Thyroid gland (tissue), 4 donors: Measurements from ENCODE around the gene ADAT3. TPM values are rescaled to one million over a fixed set of nuclear protein-coding genes. Genes with fewer than 3 reads are reported as not detected.

Source experiments
- DNase-seq, 2 donors: peaks; one replicate each; pipeline ENCODE4 v3.0.0-alpha.2; 2019
- H3K27ac ChIP-seq, 3 donors: fragments of 200-600 bp; sonication (generic); 1 replicate in 2 of 3; 2 replicates in 1 of 3; pipeline ENCODE4 v1.5.1; 2016 to 2019; ENCODE audit warnings: mild to moderate bottlenecking in 1 of 3, moderate library complexity in 1 of 3
- H3K27me3 ChIP-seq: fragments of 200-600 bp; sonication (generic); one replicate; pipeline ENCODE4 v1.5.1; 2019
- H3K36me3 ChIP-seq, 2 donors: fragments of 200-600 bp; sonication (generic); one replicate each; pipeline ENCODE4 v1.5.1; 2016 to 2019
- H3K4me1 ChIP-seq, 2 donors: fragments of 200-600 bp; sonication (generic); one replicate each; pipeline ENCODE4 v1.5.1; 2017 to 2019
- H3K4me3 ChIP-seq, 3 donors: fragments of 200-600 bp; sonication (generic); replicated peaks in 1 of 3; 1 replicate in 2 of 3; 2 replicates in 1 of 3; pipeline ENCODE4 v1.5.1; 2016; ENCODE audit warnings: mild to moderate bottlenecking in 1 of 3
- H3K9me3 ChIP-seq: fragments of 200-600 bp; sonication (generic); one replicate; pipeline ENCODE4 v1.5.1; 2017
- CTCF ChIP-seq, 6 experiments: fragments of 200-600 bp in 3 of 6; fragments of 450-650 bp in 3 of 6; sonication (generic) in 3 of 6; IDR thresholded peaks; one replicate each; pipeline ENCODE4 v1.5.1; 2016 to 2019; ENCODE audit warnings: antibody characterized with exemption in 6 of 6, mild to moderate bottlenecking in 2 of 6, inconsistent platforms in 1 of 6, moderate library complexity in 1 of 6
- POLR2A ChIP-seq, 2 donors: fragments of 450-650 bp; IDR thresholded peaks; one replicate each; pipeline ENCODE4 v1.6.1; 2017; ENCODE audit warnings: antibody characterized with exemption in 2 of 2, mild to moderate bottlenecking in 2 of 2, moderate library complexity in 1 of 2
- WGBS, 2 donors: methylation state at CpG; one replicate each; pipeline ENCODE4 v1.1.5; 2017; 5-methylcytosine and 5-hydroxymethylcytosine counted together
- intact Hi-C: fragments of 100-400 bp; cut with DNase I; formaldehyde crosslinking; loops from one replicate; pipeline ENCODE4 v1.15.1; 2023
- total RNA-seq, 4 donors: library from RNA; depleted of rRNA; stranded (reverse); fragments of >200 nt; gene quantifications; one replicate each; pipeline ENCODE4 v1.2.3, GENCODE V29; 2016

Gene ADAT3
- total RNA-seq, 4 donors from 2014 or later, result 4.0 to 14.6 (median 8.3) TPM

- Histone ChIP-seq H3K9me3 (no peaks in the 10 kb centered on the region), H3K27me3 (no peaks in the 10 kb centered on the region)
- WGBS, 2 donors, result 68 to 69% methylated on average over 25 to 26 of the region's 28 CpGs
Measured at GRCh38 chr19:1860821-1861598, 44.2 kb upstream of the ADAT3 start.

GRCh38 chr19:1861599-1862031 lies 43.6 kb upstream of the ADAT3 start:
- Histone ChIP-seq H3K4me3 (peak overlapping the region in 1 of 3 donors; percentile 19), H3K9me3 (no peaks in the 10 kb centered on the region), H3K27ac (peak overlapping the region in 1 of 3 donors; percentile 41)

More at GRCh38 chr19:1860821-1861598, 44.2 kb upstream of the ADAT3 start:
- no peak overlapping the region for H3K27ac ChIP-seq
- no peak for TF ChIP-seq CTCF (IDR thresholded peaks at IDR 0.05)
- H3K4me1 ChIP-seq, result peaks cover 34 to 61% of the 10 kb centered on the region in 2 donors
- intact Hi-C loops, result no loop called here
- H3K4me3 ChIP-seq, result no peak overlapping the region
- no peak for DNase-seq
- no peaks in the 10 kb centered on the region for H3K36me3 ChIP-seq

GRCh38 chr19:1862068-1862423 lies 43.2 kb upstream of the ADAT3 start:
- no peaks in the 10 kb centered on the region for H3K9me3 ChIP-seq
- DNase-seq, result no peak
- peak overlapping the region; percentile 19 to 72 (median 37) for H3K4me3 ChIP-seq
- intact Hi-C loops, result no loop called here
- WGBS, 2 donors, result 22 to 26% methylated on average over 19 to 21 of the region's 21 CpGs
- no peak for TF ChIP-seq CTCF (IDR thresholded peaks at IDR 0.05)
- TF ChIP-seq POLR2A (IDR thresholded peaks at IDR 0.05), result no peak
- H3K27me3 ChIP-seq, result no peaks in the 10 kb centered on the region
- peak overlapping the region in 1 of 3 donors; percentile 41 for H3K27ac ChIP-seq
- peaks cover 33 to 51% of the 10 kb centered on the region in 2 donors for H3K4me1 ChIP-seq
- H3K36me3 ChIP-seq, result no peaks in the 10 kb centered on the region

More at GRCh38 chr19:1861599-1862031, 43.6 kb upstream of the ADAT3 start:
- TF ChIP-seq POLR2A (IDR thresholded peaks at IDR 0.05) (no peak), CTCF (IDR thresholded peaks at IDR 0.05) (no peak)
- no peaks in the 10 kb centered on the region for H3K36me3 ChIP-seq
- intact Hi-C loops, result no loop called here
- peaks cover 34 to 55% of the 10 kb centered on the region in 2 donors for H3K4me1 ChIP-seq
- no peak for DNase-seq
- H3K27me3 ChIP-seq, result no peaks in the 10 kb centered on the region
- 61 to 63% methylated on average over 21 to 23 of the region's 23 CpGs for WGBS, 2 donors

- Histone ChIP-seq H3K4me1 (peaks cover 27 to 44% of the 10 kb centered on the region in 2 donors), H3K9me3 (no peaks in the 10 kb centered on the region), H3K4me3 (peak overlapping the region; percentile 19 to 72 (median 37)), H3K36me3 (no peaks in the 10 kb centered on the region), H3K27ac (peak overlapping the region in 1 of 3 donors; percentile 52), H3K27me3 (no peaks in the 10 kb centered on the region)
- WGBS, 2 donors, result 0 to 1% methylated on average over 15 to 33 of the region's 109 CpGs
- TF ChIP-seq CTCF (IDR thresholded peaks at IDR 0.05), result no peak
- TF ChIP-seq POLR2A (IDR thresholded peaks at IDR 0.05), result no peak
- intact Hi-C loops, result no loop called here
- DNase-seq, result peak; percentile 22 to 32
Measured at GRCh38 chr19:1862424-1863327, 42.5 kb upstream of the ADAT3 start.
